ENCODE data around the gene MEN1. TPM values are rescaled to one million over a fixed set of nuclear protein-coding genes. Genes with fewer than 3 reads are reported as not detected.
A peak's percentile ranks its signal among the peaks of the same experiment; 100 is the strongest.

The MEN1 gene
- total and polyA plus RNA-seq, 2 of the 13 experiments (the other 11 are each of a cell fraction or from before 2014, with no cell fraction given) = 20.5 to 27.3 TPM

GRCh38 chr11:64810271-64810890, at the start of gene MEN1 (continued):
- TF ChIP-seq PLRG1 (conservative IDR thresholded peaks at IDR 0.05) (no peak), ZFP62 (CRISPR knock-in tag; IDR thresholded peaks at IDR 0.05) (0 out of 2 replicates have a peak, but pooled peaks have one; percentile 57), ZFYVE20 (CRISPR knock-in tag; IDR thresholded peaks at IDR 0.05; ENCODE audit: borderline replicate concordance, low read depth) (no peak), MXD4 (CRISPR knock-in tag; IDR thresholded peaks at IDR 0.05) (peak; percentile 76), ZBTB3 (CRISPR knock-in tag; IDR thresholded peaks at IDR 0.05; ENCODE audit: borderline replicate concordance, low read depth) (no peak), ZNF749 (CRISPR knock-in tag; IDR thresholded peaks at IDR 0.05; ENCODE audit: borderline replicate concordance) (no peak; the same call in 1 of the 2 replicates), ZNF615 (CRISPR knock-in tag; IDR thresholded peaks at IDR 0.05; ENCODE audit: borderline replicate concordance) (no peak), ZNF296 (CRISPR knock-in tag; conservative IDR thresholded peaks at IDR 0.05) (no peak), SPEN (CRISPR knock-in tag; IDR thresholded peaks at IDR 0.05; ENCODE audit: low read depth) (peak; percentile 88), NFYB (CRISPR knock-in tag; IDR thresholded peaks at IDR 0.05) (peak; percentile 80), THAP11 (CRISPR knock-in tag; IDR thresholded peaks at IDR 0.05) (peak; percentile 99), ZNF225 (CRISPR knock-in tag; IDR thresholded peaks at IDR 0.05) (no peak), ZNF552 (CRISPR knock-in tag; IDR thresholded peaks at IDR 0.05; ENCODE audit: borderline replicate concordance) (no peak), EED (CRISPR knock-in tag; IDR thresholded peaks at IDR 0.05) (no peak), ZNF569 (CRISPR knock-in tag; IDR thresholded peaks at IDR 0.05; ENCODE audit: borderline replicate concordance) (no peak), ZNF350 (CRISPR knock-in tag; IDR thresholded peaks at IDR 0.05; ENCODE audit: borderline replicate concordance, low read depth) (peak; percentile 84; the same call in 1 of the 2 replicates)
- TF ChIP-seq, protein P1, sequence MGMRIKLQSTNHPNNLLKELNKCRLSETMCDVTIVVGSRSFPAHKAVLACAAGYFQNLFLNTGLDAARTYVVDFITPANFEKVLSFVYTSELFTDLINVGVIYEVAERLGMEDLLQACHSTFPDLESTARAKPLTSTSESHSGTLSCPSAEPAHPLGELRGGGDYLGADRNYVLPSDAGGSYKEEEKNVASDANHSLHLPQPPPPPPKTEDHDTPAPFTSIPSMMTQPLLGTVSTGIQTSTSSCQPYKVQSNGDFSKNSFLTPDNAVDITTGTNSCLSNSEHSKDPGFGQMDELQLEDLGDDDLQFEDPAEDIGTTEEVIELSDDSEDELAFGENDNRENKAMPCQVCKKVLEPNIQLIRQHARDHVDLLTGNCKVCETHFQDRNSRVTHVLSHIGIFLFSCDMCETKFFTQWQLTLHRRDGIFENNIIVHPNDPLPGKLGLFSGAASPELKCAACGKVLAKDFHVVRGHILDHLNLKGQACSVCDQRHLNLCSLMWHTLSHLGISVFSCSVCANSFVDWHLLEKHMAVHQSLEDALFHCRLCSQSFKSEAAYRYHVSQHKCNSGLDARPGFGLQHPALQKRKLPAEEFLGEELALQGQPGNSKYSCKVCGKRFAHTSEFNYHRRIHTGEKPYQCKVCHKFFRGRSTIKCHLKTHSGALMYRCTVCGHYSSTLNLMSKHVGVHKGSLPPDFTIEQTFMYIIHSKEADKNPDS (CRISPR knock-in tag; IDR thresholded peaks at IDR 0.05) = peak; percentile 77; the same call in 1 of the 2 replicates
- TF ChIP-seq, protein P2, sequence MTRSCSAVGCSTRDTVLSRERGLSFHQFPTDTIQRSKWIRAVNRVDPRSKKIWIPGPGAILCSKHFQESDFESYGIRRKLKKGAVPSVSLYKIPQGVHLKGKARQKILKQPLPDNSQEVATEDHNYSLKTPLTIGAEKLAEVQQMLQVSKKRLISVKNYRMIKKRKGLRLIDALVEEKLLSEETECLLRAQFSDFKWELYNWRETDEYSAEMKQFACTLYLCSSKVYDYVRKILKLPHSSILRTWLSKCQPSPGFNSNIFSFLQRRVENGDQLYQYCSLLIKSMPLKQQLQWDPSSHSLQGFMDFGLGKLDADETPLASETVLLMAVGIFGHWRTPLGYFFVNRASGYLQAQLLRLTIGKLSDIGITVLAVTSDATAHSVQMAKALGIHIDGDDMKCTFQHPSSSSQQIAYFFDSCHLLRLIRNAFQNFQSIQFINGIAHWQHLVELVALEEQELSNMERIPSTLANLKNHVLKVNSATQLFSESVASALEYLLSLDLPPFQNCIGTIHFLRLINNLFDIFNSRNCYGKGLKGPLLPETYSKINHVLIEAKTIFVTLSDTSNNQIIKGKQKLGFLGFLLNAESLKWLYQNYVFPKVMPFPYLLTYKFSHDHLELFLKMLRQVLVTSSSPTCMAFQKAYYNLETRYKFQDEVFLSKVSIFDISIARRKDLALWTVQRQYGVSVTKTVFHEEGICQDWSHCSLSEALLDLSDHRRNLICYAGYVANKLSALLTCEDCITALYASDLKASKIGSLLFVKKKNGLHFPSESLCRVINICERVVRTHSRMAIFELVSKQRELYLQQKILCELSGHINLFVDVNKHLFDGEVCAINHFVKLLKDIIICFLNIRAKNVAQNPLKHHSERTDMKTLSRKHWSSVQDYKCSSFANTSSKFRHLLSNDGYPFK (CRISPR knock-in tag; IDR thresholded peaks at IDR 0.05; ENCODE audit: borderline replicate concordance) = peak; percentile 89
- TF ChIP-seq, protein P3, sequence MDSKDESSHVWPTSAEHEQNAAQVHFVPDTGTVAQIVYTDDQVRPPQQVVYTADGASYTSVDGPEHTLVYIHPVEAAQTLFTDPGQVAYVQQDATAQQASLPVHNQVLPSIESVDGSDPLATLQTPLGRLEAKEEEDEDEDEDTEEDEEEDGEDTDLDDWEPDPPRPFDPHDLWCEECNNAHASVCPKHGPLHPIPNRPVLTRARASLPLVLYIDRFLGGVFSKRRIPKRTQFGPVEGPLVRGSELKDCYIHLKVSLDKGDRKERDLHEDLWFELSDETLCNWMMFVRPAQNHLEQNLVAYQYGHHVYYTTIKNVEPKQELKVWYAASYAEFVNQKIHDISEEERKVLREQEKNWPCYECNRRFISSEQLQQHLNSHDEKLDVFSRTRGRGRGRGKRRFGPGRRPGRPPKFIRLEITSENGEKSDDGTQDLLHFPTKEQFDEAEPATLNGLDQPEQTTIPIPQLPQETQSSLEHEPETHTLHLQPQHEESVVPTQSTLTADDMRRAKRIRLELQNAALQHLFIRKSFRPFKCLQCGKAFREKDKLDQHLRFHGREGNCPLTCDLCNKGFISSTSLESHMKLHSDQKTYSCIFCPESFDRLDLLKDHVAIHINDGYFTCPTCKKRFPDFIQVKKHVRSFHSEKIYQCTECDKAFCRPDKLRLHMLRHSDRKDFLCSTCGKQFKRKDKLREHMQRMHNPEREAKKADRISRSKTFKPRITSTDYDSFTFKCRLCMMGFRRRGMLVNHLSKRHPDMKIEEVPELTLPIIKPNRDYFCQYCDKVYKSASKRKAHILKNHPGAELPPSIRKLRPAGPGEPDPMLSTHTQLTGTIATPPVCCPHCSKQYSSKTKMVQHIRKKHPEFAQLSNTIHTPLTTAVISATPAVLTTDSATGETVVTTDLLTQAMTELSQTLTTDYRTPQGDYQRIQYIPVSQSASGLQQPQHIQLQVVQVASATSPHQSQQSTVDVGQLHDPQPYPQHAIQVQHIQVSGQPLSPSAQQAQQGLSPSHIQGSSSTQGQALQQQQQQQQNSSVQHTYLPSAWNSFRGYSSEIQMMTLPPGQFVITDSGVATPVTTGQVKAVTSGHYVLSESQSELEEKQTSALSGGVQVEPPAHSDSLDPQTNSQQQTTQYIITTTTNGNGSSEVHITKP (CRISPR knock-in tag; IDR thresholded peaks at IDR 0.05; ENCODE audit: low read depth) = peak; percentile 82
- TF ChIP-seq, protein P4, sequence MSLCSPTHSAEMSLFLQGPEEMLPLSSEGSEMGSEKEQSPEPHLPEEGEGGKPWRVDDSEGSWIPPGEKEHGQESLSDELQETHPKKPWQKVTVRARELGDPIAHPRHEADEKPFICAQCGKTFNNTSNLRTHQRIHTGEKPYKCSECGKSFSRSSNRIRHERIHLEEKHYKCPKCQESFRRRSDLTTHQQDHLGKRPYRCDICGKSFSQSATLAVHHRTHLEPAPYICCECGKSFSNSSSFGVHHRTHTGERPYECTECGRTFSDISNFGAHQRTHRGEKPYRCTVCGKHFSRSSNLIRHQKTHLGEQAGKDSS (CRISPR knock-in tag; IDR thresholded peaks at IDR 0.05; ENCODE audit: borderline replicate concordance, low read depth) = no peak

Measured in HepG2 (cell line).